ENCODE measurements around the gene ZFYVE1.
"Not testable (repeated sequence)": the region's sequence is repeated elsewhere in the genome, so short reads cannot be mapped to it uniquely, and the experiment has no call there.

ZFYVE1 gene

GRCh38 chr14:72961016-72961415 lies 65.9 kb downstream of the ZFYVE1 start:
- not testable (repeated sequence) for DNase-seq (ENCODE audit: low read depth)

- no peak for DNase-seq (ENCODE audit: low read depth)
Observed at GRCh38 chr14:72958548-72958947, 68.4 kb downstream of the ZFYVE1 start.

GRCh38 chr14:72957213-72957612 lies 69.7 kb downstream of the ZFYVE1 start:
- DNase-seq (ENCODE audit: low read depth) = no peak

- not testable (repeated sequence) for DNase-seq (ENCODE audit: low read depth)
Observed at GRCh38 chr14:72956741-72957140, 70.2 kb downstream of the ZFYVE1 start.

- no peak for DNase-seq (ENCODE audit: low read depth)
Observed at GRCh38 chr14:72952171-72952570, 74.7 kb downstream of the ZFYVE1 start.

GRCh38 chr14:72948481-72949138 lies 78.3 kb downstream of the ZFYVE1 start:
- peak; percentile 39 for DNase-seq (ENCODE audit: low read depth)

- DNase-seq (ENCODE audit: low read depth) = no peak
Observed at GRCh38 chr14:72947366-72948160, 79.3 kb downstream of the ZFYVE1 start.

- no peak for DNase-seq (ENCODE audit: low read depth)
Observed at GRCh38 chr14:72946491-72946890, 80.4 kb downstream of the ZFYVE1 start.

- no peak for DNase-seq (ENCODE audit: low read depth)
Observed at GRCh38 chr14:72945356-72946027, 81.4 kb downstream of the ZFYVE1 start.

GRCh38 chr14:72943876-72944430 lies 83.0 kb downstream of the ZFYVE1 start:
- DNase-seq (ENCODE audit: low read depth) = no peak

GRCh38 chr14:72942934-72943333 lies 84.0 kb downstream of the ZFYVE1 start:
- no peak for DNase-seq (ENCODE audit: low read depth)

GRCh38 chr14:72941286-72941985 lies 85.5 kb downstream of the ZFYVE1 start:
- no peak for DNase-seq (ENCODE audit: low read depth)

- DNase-seq (ENCODE audit: low read depth) = no peak
Observed at GRCh38 chr14:72939630-72940029, 87.3 kb downstream of the ZFYVE1 start.

GRCh38 chr14:72932893-72933292 lies 94.0 kb downstream of the ZFYVE1 start:
- no peak for DNase-seq (ENCODE audit: low read depth)

- DNase-seq (ENCODE audit: low read depth) = no peak
Observed at GRCh38 chr14:72929316-72930080, 97.4 kb downstream of the ZFYVE1 start.

GRCh38 chr14:72928872-72929271 lies 98.0 kb downstream of the ZFYVE1 start:
- DNase-seq (ENCODE audit: low read depth) = no peak

GRCh38 chr14:72926292-72927028 lies 100.4 kb downstream of the ZFYVE1 start, which contains the start of gene DCAF4:
DCAF4 (plus strand) TSS chr14:72926464; CDS start chr14:72937979, 11,515 bp downstream.
- DNase-seq (ENCODE audit: low read depth) = peak; percentile 94

- no peak for DNase-seq (ENCODE audit: low read depth)
Observed at GRCh38 chr14:72925815-72926291, 101.1 kb downstream of the ZFYVE1 start.

GRCh38 chr14:72925171-72925759 lies 101.6 kb downstream of the ZFYVE1 start:
- no peak for DNase-seq (ENCODE audit: low read depth)

GRCh38 chr14:72924337-72924736 lies 102.6 kb downstream of the ZFYVE1 start:
- DNase-seq (ENCODE audit: low read depth) = no peak
